GM12874 (cell line): ENCODE results near the gene USP6NL.

ENCODE experiments used
- TF ChIP-seq, protein P1 (sequence below): IDR thresholded peaks from 2 replicates; pipeline ENCODE4 v1.5.1; 2011; ENCODE audit warnings: low read depth, mild to moderate bottlenecking, control low read depth, low read length, moderate library complexity; ENCODE audit not compliant: insufficient read depth

The USP6NL gene

DNA sequence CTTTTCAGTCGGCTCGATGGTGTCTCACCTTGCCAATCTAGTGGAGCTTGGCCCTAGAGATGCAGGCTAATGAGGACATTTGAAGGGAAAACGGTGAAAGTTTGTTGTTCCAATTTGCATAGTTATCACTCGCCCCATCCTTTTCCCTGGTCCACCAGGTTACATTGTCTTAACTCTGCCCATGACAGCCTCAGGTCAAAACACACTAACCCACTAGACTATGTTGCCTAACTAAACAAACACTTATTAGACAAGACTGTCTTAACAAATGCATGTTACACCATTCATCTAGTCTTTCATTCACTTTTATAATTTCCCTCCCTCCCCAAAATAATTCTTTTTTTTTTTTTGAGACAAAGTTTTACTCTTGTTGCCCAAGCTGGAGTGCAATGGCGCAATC lies 40.7 kb downstream of the USP6NL start:
- TF ChIP-seq, protein P1, sequence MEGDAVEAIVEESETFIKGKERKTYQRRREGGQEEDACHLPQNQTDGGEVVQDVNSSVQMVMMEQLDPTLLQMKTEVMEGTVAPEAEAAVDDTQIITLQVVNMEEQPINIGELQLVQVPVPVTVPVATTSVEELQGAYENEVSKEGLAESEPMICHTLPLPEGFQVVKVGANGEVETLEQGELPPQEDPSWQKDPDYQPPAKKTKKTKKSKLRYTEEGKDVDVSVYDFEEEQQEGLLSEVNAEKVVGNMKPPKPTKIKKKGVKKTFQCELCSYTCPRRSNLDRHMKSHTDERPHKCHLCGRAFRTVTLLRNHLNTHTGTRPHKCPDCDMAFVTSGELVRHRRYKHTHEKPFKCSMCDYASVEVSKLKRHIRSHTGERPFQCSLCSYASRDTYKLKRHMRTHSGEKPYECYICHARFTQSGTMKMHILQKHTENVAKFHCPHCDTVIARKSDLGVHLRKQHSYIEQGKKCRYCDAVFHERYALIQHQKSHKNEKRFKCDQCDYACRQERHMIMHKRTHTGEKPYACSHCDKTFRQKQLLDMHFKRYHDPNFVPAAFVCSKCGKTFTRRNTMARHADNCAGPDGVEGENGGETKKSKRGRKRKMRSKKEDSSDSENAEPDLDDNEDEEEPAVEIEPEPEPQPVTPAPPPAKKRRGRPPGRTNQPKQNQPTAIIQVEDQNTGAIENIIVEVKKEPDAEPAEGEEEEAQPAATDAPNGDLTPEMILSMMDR, result no peak

DNA sequence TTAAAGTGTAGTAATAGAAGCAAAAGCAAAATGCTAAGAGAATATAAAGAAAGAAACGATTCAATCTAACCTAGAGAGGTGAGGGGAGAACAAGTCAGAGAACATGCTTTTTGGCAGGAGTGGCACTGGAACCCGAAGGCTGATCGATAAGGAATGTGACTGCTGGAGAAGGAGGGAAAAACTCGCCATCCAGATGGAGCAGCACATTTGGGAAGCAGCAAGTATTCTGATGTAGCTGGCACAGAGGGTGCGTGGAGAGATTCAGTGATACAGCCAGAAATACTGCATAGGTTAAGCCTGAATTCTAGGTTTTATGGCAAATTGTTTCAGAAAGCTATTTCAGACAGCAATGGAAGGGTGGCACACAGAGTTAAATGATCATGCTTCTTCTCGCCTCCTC lies 42.0 kb downstream of the USP6NL start:
- TF ChIP-seq, protein P1, result no peak

DNA sequence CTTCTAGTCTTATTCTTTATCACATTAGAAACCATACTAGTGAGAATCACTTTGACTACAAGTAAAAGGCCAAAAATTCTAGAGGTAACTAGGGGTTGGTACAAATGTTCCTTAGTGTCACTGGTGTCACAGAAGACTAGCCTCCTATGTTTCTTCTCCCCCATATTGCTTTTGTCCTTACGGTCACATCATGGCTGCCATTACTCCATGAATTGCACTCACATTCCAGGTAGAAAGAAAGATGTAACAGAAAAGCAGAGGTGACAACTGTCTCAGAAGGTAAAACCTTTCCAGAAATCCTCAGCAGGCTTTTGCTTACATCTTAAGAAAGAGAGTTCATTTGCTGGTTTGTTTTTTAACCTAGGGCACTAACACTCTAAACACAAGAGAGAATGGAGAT lies 42.9 kb downstream of the USP6NL start:
- TF ChIP-seq, protein P1, result no peak

DNA sequence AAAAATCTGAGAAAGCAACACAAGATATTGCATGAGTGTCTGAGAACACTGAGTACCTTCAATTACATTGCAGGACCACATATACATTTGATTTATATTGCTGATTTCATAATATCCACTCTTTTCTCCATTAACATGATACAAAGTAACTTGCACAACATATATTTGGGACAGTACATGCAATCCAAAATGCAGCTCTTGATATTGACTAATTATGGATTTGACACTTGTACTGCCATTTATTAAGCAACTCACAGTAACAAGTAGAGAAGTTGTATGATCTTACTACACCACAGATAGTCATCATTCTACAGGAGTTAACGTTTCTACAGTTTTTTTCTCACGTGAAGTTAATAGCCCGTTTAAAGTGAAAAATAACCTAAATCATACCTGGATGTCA lies 46.7 kb downstream of the USP6NL start:
- TF ChIP-seq, protein P1, result no peak

DNA sequence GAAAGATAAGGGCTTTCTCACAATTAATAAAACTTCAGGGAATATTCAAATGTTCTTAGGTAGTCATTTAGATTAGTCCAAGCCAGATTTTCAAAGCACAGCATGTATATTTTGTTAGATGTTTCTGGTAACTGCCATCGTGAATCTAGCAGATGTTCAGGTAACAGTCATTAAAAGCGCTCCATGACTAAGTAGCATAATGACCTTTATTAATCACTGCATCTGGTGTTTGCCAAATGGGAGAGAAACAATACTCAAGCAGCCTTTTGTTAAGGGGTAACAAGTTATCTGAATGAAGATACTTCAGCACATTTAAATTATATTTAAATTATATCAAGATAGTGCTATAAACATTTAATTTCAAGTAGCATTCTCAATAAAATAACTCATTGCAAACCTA lies 47.5 kb downstream of the USP6NL start:
- TF ChIP-seq, protein P1, result no peak

DNA sequence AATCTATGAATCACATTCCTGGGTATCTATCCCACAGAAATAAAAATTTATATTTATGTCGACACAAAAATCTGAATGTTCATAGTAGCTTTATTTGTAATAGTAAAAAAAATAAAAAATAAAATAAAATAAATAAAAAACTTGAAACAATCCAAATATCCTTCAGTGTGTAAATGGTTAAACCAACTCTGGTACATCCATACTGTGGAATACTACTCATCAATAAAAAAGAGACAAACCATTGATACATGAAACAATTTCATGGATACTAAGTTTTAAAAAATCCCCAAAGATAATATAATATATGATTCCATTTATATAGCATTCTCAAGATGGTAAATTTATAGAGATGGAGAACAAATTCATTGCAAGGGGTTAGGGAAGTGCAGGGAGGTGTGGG lies 48.6 kb downstream of the USP6NL start:
- TF ChIP-seq, protein P1, result no peak

DNA sequence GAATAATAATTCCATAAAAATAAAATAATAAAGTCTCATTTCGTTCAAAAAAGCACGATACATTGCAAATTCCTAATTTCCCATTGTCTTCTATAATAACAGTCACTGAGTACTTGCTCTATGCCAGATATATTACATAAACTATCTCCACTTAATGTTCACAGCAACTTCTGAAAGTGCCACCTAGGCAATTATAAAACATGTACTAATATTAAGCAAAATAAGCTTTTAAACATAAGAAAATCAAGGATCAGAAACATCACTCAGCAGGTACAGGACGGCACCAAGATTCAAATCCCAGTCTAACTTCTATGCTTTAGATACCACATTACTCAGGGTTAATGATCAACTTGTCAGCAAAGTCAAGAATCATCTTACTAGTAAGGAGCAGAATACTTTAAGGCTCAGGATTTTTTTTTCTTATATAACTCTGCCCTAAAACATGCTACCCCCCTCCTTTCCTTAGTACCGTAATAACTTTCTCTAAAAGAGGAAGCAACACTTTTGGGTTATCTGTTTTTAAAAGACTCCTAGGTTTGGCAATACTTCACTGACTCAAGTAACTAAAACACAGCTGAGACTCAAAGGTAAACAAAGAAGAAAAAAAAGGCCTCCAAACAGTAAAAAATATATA lies 51.3 kb downstream of the USP6NL start:
- TF ChIP-seq, protein P1, result no peak
